SJSA1 (cell line): ENCODE data around the gene FOXL2. TPM values are rescaled to one million over a fixed set of nuclear protein-coding genes. Genes with fewer than 3 reads are reported as not detected.
"Not testable (repeated sequence)": the region's sequence is repeated elsewhere in the genome, so short reads cannot be mapped to it uniquely, and the experiment has no call there.

Source experiments
- DNase-seq, 2 experiments: peaks; one replicate each; pipeline ENCODE4 v3.0.0-alpha.2; 2015 to 2020; ENCODE audit warnings: low spot score in 2 of 2, low read depth in 1 of 2
- H3K27ac ChIP-seq: fragments of 250-450 bp; sonication (Bioruptor Pico); 2 replicates; pipeline ENCODE4 v1.5.1; 2020; ENCODE audit warnings: mild to moderate bottlenecking, moderate library complexity
- H3K27me3 ChIP-seq: fragments of 250-450 bp; sonication (Bioruptor Pico); replicated peaks from 2 replicates; pipeline ENCODE4 v1.5.1; 2020; ENCODE audit warnings: mild to moderate bottlenecking, moderate library complexity
- H3K36me3 ChIP-seq: fragments of 250-450 bp; sonication (Bioruptor Pico); 2 replicates; pipeline ENCODE4 v1.5.1; 2020; ENCODE audit warnings: mild to moderate bottlenecking
- H3K4me1 ChIP-seq: fragments of 250-450 bp; sonication (Bioruptor Pico); replicated peaks from 2 replicates; pipeline ENCODE4 v1.6.1; 2021; ENCODE audit warnings: mild to moderate bottlenecking
- H3K4me3 ChIP-seq: fragments of 250-450 bp; sonication (Bioruptor Pico); 2 replicates; pipeline ENCODE4 v1.5.1; 2020; ENCODE audit warnings: mild to moderate bottlenecking
- H3K9me3 ChIP-seq: fragments of 250-450 bp; sonication (Bioruptor Pico); replicated peaks from 2 replicates; pipeline ENCODE4 v1.5.1; 2020; ENCODE audit warnings: mild to moderate bottlenecking
- total RNA-seq: library from RNA; depleted of rRNA; stranded (reverse); fragments of >200 nt; shearing (Covaris generic); gene quantifications from 2 replicates; pipeline ENCODE4 v1.2.3, GENCODE V29; 2014

Gene FOXL2
- total RNA-seq, 1 experiment from 2014 or later: not detected

DNA sequence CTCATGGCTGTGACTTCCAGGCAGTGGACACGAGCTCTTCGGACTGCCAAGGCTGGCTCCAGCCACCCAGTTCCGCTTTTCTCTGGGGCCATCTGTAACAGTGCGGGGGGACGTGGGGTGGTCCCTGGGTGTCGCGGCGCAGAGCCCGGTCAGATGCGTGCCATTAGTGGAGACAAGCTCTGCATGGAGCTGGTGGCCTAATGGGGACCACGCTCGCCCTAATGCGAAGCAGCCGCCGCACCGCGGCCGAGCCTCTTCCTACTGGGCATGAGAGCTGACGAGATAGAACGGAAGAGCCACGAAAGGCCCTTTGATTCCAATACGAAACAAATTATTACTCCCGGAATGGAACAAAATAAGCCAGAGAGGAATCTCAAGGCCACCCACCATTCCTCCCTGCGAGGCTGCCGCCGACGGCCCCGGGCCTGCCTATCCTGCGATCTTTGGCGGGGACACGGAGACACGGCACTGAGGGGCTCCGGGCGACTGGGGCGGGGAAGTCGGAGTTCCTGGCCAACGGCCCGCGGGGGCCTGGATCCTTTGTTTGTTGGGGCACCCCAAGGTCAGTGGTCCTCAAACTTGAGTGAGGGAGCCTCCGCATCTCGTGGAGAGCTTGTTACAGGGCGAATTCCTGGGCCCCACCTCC lies 18.1 kb downstream of the FOXL2 start:
- Histone ChIP-seq H3K27ac (no peak overlapping the region), H3K9me3 (no peaks in the 10 kb centered on the region), H3K27me3 (no peaks in the 10 kb centered on the region), H3K36me3 (no peaks in the 10 kb centered on the region), H3K4me3 (no peak overlapping the region), H3K4me1 (no peaks in the 10 kb centered on the region)
- DNase-seq: no peak

DNA sequence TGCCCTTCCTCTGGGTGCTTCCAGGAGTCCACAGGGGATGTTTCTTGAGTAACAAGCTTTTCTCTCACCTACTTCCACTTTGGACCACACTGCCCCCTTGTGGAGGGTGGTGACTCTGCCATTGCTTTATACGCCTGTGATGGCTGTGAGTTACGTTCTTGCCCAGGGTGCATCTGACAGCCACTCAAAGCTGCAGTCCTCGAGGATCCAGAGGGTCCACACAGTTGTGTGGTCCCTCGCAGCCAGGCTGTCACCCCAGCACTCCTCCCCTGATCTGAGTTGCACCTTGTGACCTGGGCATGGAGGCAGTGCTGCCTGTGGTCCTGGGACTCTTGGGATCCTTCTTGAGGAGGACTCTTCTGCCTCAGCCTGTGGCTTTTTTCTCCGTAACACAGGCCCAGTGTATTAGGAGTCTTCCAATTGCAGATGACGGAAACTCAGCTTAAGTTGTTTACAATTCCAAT lies 23.4 kb downstream of the FOXL2 start:
- Histone ChIP-seq H3K36me3 (no peaks in the 10 kb centered on the region), H3K4me3 (no peak overlapping the region), H3K27ac (no peak overlapping the region), H3K4me1 (peaks cover 18% of the 10 kb centered on the region), H3K9me3 (no peaks in the 10 kb centered on the region), H3K27me3 (no peaks in the 10 kb centered on the region)
- peak; percentile 59 to 79 for DNase-seq

DNA sequence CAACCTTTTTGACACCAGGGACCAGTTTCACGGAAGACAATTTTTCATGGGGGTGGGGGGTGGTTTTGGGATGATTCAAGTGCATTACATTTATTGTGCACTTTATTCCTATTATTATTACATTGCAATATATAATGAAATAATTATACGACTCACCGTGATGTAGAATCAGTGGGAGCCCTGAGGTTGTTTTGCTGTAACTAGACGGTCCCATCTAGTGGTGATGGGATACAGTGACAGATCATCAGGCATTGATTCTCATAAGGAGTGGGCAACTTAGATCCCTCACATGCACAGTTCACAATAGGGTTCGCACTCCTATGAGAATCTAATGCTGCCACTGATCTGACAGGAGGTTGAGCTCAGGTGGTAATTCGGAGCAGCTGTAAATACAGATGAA lies 24.5 kb downstream of the FOXL2 start:
- Histone ChIP-seq H3K27ac (peak overlapping the region; percentile 25), H3K4me1 (peaks cover 18% of the 10 kb centered on the region)
- not testable (repeated sequence) for DNase-seq, H3K9me3 ChIP-seq, H3K27me3 ChIP-seq, H3K4me3 ChIP-seq, H3K36me3 ChIP-seq

DNA sequence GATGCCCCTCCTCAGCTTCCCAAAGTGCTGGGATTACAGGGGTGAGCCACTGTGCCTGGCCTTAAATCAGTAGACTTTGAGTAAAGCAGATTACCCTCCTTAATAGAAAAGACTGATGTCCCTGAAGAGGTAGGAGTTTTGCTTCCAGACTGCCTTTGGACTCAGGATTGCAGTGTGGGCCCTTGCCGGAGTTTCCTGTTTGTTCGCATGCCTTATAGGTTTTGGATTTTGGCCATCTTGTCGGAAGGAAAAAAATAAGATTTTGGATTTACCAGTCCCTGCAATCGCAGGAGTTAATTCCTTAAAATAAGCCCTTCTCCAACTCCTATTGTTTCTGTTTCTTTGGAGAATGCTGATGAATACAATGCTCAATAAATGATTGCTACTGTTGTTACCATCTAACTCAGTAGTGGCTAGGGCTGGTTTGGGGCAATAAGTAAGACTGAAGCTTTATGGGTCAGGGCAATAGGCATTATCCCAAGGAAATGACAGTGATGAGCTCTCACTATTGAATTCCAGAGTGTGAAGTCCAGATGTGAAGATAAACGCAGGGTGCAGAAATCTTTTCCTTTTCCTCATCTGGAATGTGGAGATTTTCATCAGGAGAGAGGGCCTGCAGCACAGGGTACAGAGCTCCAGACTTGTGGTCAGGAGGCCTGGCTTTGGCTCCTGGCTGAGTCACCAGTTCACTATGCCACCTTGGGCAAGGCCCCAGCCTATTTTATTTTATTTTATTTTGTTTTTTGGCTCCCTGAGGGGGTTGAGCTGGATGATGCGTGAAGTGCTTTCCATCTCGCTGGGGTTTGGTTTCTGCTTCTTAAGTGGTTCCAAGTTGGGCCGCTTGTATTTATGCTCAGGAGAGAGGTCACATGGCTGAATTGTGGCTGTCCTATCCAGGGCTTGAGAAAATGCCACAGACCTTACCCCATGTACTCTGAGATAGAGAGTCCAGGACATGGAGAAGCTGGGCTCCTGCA lies 25.3 kb downstream of the FOXL2 start:
- Histone ChIP-seq H3K36me3 (no peaks in the 10 kb centered on the region), H3K27ac (peak overlapping the region; percentile 25)

DNA sequence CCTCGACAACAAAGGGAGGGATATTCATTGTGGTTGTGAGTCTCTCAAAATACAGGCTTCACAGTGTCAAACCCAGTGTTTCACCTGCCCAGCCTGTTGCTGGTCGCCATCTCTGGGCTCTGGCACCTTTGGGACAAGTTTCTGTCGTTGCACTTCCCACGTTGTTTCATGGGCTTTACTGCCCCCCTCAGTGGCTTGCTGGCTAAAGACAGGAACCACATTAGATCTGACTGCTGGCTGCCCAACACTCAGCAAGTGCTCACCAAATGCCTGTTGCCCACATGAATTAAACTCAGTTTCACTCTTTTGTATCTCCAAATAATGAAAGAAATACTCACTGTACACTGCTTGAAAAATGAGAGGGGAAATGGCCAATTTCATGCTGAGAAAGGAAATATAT lies 27.6 kb downstream of the FOXL2 start:
- DNase-seq: no peak
- Histone ChIP-seq H3K36me3 (no peaks in the 10 kb centered on the region), H3K27me3 (no peaks in the 10 kb centered on the region), H3K4me3 (no peak overlapping the region), H3K4me1 (peaks cover 29% of the 10 kb centered on the region), H3K9me3 (no peaks in the 10 kb centered on the region), H3K27ac (no peak overlapping the region)

More for the DNA sequence above, 25.3 kb downstream of the FOXL2 start:
- H3K4me1 ChIP-seq: peaks cover 18% of the 10 kb centered on the region
- no peak overlapping the region for H3K4me3 ChIP-seq
- no peaks in the 10 kb centered on the region for H3K9me3 ChIP-seq
- peak; percentile 82 for DNase-seq
- no peaks in the 10 kb centered on the region for H3K27me3 ChIP-seq

DNA sequence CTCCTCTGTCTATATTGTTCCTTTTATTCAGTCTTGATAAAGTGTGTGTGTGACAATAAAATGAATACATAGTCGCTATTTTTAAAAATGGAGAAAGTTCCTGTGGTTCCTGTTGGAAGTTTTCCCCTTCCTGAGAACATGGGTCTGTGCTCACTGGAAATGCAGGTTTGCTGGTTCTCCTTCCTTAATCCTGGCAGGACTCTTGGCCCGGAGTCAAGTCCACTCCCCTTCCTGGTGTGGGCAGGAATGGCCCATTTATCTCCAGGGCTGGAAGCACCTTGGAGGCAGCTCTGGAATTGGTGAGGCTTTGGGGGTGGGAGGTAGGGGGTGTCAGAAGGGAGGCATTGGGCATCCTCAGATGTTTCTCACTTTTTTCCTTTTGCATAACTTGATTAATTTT lies 30.1 kb downstream of the FOXL2 start:
- no peaks in the 10 kb centered on the region for H3K9me3 ChIP-seq
- DNase-seq: no peak
- no peak overlapping the region for H3K27ac ChIP-seq
- no peak overlapping the region for H3K4me3 ChIP-seq
- H3K27me3 ChIP-seq: no peaks in the 10 kb centered on the region
- peaks cover 19% of the 10 kb centered on the region for H3K4me1 ChIP-seq
- no peaks in the 10 kb centered on the region for H3K36me3 ChIP-seq

DNA sequence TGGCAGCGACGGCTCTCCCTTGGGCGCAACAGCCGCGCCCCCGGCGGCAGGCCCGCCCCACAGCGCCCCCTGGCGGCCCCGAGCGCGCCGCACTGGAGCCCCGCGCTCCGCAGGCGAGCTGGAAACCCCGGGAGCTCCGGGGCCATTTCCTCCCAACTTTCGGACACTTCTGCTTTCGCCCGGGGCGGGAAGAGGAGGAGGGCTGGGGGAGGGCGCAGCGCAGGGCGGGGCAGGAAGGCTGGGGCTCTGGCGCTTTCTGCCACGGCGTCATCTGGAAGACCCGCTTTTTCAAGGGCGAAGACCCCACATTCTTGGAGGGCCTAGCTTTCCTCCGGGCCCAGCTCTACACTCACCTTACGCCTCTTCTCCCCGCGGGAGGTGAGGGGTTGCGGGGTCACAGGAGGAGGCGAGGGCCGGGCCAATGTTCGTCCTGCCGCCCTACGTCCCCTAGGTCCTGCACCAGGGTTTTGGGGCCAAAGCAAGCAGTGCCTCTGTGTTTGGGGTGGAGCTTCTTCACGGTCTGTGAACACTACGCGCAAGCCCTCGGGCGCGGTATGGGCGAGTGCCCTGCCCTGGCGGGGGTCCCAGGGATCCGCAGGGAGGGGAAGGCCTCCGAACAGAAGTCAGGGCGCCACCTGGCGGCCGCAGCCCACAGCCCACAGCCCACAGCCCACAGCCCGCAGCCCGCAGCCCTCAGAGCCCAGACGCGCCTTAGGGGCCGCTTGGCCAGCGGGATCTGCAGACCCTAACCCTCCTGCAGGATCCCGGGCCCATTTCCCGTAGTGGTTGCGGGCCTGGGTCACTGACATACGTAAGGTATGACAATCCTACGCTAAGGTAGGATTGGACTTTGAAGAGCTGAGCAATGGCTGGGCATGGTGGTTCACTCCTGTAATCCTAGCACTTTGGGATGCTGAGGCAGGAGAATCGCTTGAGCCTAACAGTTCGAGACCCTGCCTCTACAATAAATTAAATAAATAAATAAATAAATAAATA lies 31.1 kb downstream of the FOXL2 start:
- Histone ChIP-seq H3K36me3 (no peaks in the 10 kb centered on the region), H3K27me3 (no peaks in the 10 kb centered on the region), H3K4me1 (0 out of 2 replicates have a peak, but pooled peaks cover 11% of the 10 kb centered on the region), H3K27ac (peak overlapping the region; percentile 88), H3K4me3 (peak overlapping the region; percentile 69), H3K9me3 (no peaks in the 10 kb centered on the region)
- DNase-seq: peak; percentile 86 to 91

DNA sequence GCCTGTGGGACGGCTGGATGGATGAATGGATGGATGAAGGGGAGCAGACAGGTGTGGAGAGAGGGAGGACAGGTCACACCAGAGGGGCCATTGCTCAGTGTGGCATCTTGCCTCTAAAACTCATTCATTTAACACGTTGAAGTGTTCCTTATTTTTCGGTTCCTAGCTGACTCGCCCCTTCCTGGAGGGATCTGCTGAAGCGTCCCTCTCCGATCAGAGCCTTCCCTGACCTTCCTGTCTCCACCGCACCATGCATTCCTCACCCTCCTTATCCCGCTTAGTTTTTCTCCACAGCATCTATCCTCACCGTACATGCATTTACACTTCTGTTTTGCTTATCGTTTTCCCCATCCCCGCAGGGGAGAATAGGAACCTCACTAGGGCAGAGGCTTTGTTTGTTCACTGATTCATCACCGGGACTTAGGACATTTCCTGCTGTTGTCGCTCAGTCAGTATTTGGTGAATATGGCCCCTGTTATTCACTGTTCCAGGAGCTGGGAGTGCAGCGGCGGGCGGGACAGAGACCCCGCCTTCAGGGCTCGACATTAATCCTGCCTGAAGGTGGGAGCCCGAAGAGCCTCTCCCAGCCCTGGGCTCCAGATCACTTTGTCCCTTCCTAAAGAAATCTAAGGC lies 32.0 kb downstream of the FOXL2 start:
- DNase-seq: peak in 1 of 2 experiments; percentile 82
- peak overlapping the region; percentile 88 for H3K27ac ChIP-seq
- H3K4me3 ChIP-seq: peak overlapping the region; percentile 69
- no peaks in the 10 kb centered on the region for H3K9me3 ChIP-seq
- H3K4me1 ChIP-seq: 0 out of 2 replicates have a peak, but pooled peaks cover 11% of the 10 kb centered on the region
- no peaks in the 10 kb centered on the region for H3K36me3 ChIP-seq
- H3K27me3 ChIP-seq: no peaks in the 10 kb centered on the region

DNA sequence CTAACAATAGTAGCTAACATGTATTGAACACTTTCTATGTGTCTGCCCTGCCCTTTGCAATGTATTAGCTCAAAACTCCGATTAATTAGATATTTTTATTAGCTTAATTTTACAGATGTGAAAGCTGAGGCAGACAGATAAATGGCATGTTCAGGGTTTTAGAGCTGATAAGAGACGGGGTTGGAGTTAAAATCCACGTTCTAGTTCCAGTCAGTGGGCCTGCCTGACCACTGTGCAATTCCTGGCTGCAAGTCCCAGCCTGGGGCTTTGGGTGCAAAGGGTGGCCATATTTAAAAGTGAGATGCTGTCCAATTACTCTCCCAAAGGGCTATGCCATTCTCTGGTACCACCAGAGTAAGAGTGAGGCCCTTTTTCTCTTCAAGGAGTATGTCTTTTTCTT lies 33.2 kb downstream of the FOXL2 start:
- H3K27ac ChIP-seq: no peak overlapping the region
- DNase-seq: no peak
- 0 out of 2 replicates have a peak, but pooled peaks cover 11% of the 10 kb centered on the region for H3K4me1 ChIP-seq
- no peaks in the 10 kb centered on the region for H3K27me3 ChIP-seq
- no peaks in the 10 kb centered on the region for H3K36me3 ChIP-seq
- no peak overlapping the region for H3K4me3 ChIP-seq
- H3K9me3 ChIP-seq: no peaks in the 10 kb centered on the region

DNA sequence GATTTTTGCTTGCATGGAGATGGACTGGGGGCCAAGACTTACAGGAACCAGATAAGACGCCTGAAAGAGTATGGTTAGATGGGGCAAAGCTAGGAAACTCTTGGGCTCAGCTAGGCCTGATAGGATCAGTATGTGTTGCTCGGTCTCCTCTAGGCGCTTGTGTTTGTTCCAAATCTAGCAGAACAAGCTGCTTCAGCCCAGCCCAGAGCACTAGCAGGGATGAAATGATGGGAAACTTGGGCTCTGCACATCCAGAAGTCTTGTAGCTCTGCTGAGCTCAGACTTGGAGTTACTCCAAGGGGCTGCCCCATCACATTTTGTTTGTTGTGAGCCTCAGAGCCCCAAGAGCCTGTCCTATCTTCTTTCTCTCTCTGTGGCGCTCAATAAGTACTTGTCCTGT lies 34.7 kb downstream of the FOXL2 start:
- no peak overlapping the region for H3K27ac ChIP-seq
- no peak for DNase-seq
- no peaks in the 10 kb centered on the region for H3K36me3 ChIP-seq
- H3K27me3 ChIP-seq: no peaks in the 10 kb centered on the region
- no peaks in the 10 kb centered on the region for H3K9me3 ChIP-seq
- 0 out of 2 replicates have a peak, but pooled peaks cover 11% of the 10 kb centered on the region for H3K4me1 ChIP-seq
- H3K4me3 ChIP-seq: no peak overlapping the region

DNA sequence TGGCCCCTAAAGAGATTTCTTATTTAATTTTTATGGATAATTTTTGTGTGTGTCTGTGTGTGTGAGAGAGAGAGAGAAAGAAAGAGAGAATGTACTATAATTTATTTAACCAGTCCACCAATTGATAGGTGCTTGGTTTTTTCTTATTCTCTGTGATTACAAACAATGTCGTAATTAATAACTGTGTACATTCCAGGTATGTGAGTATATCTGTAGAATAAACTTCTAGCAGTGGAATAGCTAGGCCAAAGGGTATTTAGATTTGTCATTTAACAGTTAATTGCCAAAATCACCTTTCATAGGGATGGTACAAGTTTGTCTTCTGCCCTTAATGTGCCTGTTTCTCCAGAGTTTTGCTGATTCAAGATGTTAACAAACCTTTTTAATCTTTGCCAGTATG lies 35.3 kb downstream of the FOXL2 start:
- H3K9me3 ChIP-seq: no peaks in the 10 kb centered on the region
- H3K4me3 ChIP-seq: no peak overlapping the region
- H3K27ac ChIP-seq: no peak overlapping the region
- no peaks in the 10 kb centered on the region for H3K27me3 ChIP-seq
- DNase-seq: no peak
- no peaks in the 10 kb centered on the region for H3K36me3 ChIP-seq
- 0 out of 2 replicates have a peak, but pooled peaks cover 11% of the 10 kb centered on the region for H3K4me1 ChIP-seq

DNA sequence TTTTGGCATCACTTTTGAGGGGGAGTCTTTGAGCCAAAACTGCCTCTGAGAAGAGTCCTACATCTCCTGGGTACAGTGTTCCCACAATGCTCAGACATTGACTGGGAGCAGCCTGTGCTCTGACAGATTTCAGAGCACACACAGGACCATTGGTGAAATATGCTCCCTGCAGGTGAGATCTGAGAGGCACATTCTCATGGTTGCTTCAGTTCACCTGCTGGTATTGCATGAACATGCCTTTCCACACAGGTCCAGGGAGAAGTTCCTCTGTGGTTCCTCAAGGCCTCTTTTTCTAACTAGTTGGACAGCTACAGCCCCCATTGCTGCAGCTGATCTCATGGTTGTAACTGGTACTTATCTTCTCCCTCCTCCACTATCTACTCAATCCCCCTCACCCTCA lies 37.0 kb downstream of the FOXL2 start:
- H3K36me3 ChIP-seq: no peaks in the 10 kb centered on the region
- H3K4me3 ChIP-seq: no peak overlapping the region
- no peaks in the 10 kb centered on the region for H3K9me3 ChIP-seq
- no peak for DNase-seq
- H3K27ac ChIP-seq: no peak overlapping the region
- H3K27me3 ChIP-seq: no peaks in the 10 kb centered on the region
- H3K4me1 ChIP-seq: 0 out of 2 replicates have a peak, but pooled peaks cover 3% of the 10 kb centered on the region

DNA sequence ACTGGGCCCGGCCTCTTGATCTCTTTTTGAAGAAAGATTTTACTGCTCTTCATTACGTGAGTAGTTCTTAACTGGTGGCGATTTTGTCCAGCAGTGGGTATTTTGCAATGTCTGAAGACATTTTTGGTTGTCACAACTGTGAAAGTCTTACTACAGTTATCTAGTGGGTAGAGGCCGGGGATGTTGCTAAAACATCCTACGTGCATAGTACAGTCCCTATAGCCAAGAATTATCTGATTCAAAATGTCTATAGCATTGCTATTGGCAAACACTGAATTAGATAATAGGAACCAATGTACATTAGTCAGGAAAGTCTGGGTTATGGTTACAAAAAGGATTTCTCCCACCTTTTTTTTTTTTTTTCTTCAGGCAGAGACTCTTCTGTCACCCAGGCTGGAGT lies 38.1 kb downstream of the FOXL2 start:
- no peaks in the 10 kb centered on the region for H3K9me3 ChIP-seq
- H3K27ac ChIP-seq: no peak overlapping the region
- H3K4me1 ChIP-seq: no peaks in the 10 kb centered on the region
- DNase-seq: no peak
- H3K36me3 ChIP-seq: no peaks in the 10 kb centered on the region
- H3K4me3 ChIP-seq: no peak overlapping the region
- no peaks in the 10 kb centered on the region for H3K27me3 ChIP-seq
